Adrenal gland (tissue), 12 donors: ENCODE results near the gene SCAMP1. TPM values are rescaled to one million over a fixed set of nuclear protein-coding genes. Genes with fewer than 3 reads are reported as not detected.

Experiments
- DNase-seq, 7 donors: peaks; one replicate each; pipeline ENCODE4 v3.0.0-alpha.2; 2019 to 2020
- H3K27ac ChIP-seq, 5 donors: fragments of 200-600 bp; sonication (generic) in 4 of 5; 1 replicate in 3 of 5; 2 replicates in 2 of 5; pipeline versions ENCODE4 v1.5.1 to v1.8.0; 2016 to 2020; ENCODE audit warnings: mild to moderate bottlenecking in 1 of 5
- H3K27me3 ChIP-seq: fragments of 200-600 bp; 2 replicates; pipeline ENCODE4 v1.8.0; 2021
- H3K36me3 ChIP-seq, 2 donors: fragments of 200-600 bp; replicated peaks in 1 of 2; 1 replicate in 1 of 2; 2 replicates in 1 of 2; pipeline versions ENCODE4 v1.5.1 to v1.8.0; 2018 to 2022
- H3K4me1 ChIP-seq, 2 donors: fragments of 200-600 bp; replicated peaks in 1 of 2; 1 replicate in 1 of 2; 2 replicates in 1 of 2; pipeline versions ENCODE4 v1.5.1 to v1.8.0; 2018 to 2021
- H3K4me3 ChIP-seq, 4 donors: fragments of 200-600 bp; sonication (generic) in 3 of 4; one replicate each; pipeline ENCODE4 v1.5.1; 2016 to 2018
- H3K9me3 ChIP-seq, 3 donors: fragments of 200-600 bp; sonication (generic) in 1 of 3; replicated peaks in 1 of 3; 1 replicate in 2 of 3; 2 replicates in 1 of 3; pipeline versions ENCODE4 v1.5.1 to v1.8.0; 2016 to 2021
- CTCF ChIP-seq, 6 experiments: fragments of 450-650 bp in 4 of 6; fragments of 200-600 bp in 2 of 6; sonication (generic) in 1 of 6; IDR thresholded peaks; 1 replicate in 5 of 6; 2 replicates in 1 of 6; pipeline versions ENCODE4 v1.5.1 to v1.8.0; 2016 to 2021; ENCODE audit warnings: antibody characterized with exemption in 6 of 6, mild to moderate bottlenecking in 2 of 6, moderate library complexity in 1 of 6
- POLR2A ChIP-seq, 2 donors: fragments of 450-650 bp; IDR thresholded peaks; one replicate each; pipeline ENCODE4 v1.6.1; 2017; ENCODE audit warnings: antibody characterized with exemption in 2 of 2, mild to moderate bottlenecking in 2 of 2, moderate library complexity in 1 of 2
- WGBS, 4 donors: extraction: QIAGEN DNeasy Blood & Tissue Kit in 2 of 4; methylation state at CpG; one replicate each; pipeline versions ENCODE4 v1.1.5 to v1.1.7; 2013 to 2017; 5-methylcytosine and 5-hydroxymethylcytosine counted together
- intact Hi-C, 2 donors: fragments of 100-400 bp; cut with DNase I; formaldehyde crosslinking; loops; one replicate each; pipeline versions ENCODE4 v1.14.1 to v1.15.0; 2022 to 2023
- polyA plus RNA-seq, 3 donors: library from polyadenylated mRNA; stranded (reverse); fragments of 200-250 nt in 2 of 3; fragments of 350-450 nt in 1 of 3; fragmentation: Illumina TruSeq in 1 of 3; extraction: RNeasy Lipid Tissue Mini Kit (QIAGEN cat#74804) in 1 of 3; gene quantifications; one replicate each; pipeline ENCODE4 v1.2.3, GENCODE V29; 2013 to 2014
- total RNA-seq, 9 donors: library from RNA; depleted of rRNA in 4 of 9; stranded (reverse); fragments of >200 nt in 4 of 9; fragments of 120-200 nt in 1 of 9; fragmentation: NEBNext Ultra II Directional in 1 of 9; extraction: Animal tissue kit (Norgen Biotek cat#: 25700) in 1 of 9; gene quantifications; one replicate each; pipeline versions ENCODE4 v1.1.0 to v1.2.4, GENCODE V29; 2013 to 2023
- donor health status: healthy with polysubstance abuse.
- donor health status: Bipolar disorder and iron deficiency.
- donor health status: DM: yes; HTN: yes; CAD: no.
- donor health status: DM: no; HTN: no; CAD: no.
- donor health status: DM: no; HTN: no; CAD: no.
- donor health status: DM: yes; HTN: yes; CAD: no.

SCAMP1 gene
- total and polyA plus RNA-seq, 12 donors, result 5.6 to 40.2 (median 25.9) TPM

DNA sequence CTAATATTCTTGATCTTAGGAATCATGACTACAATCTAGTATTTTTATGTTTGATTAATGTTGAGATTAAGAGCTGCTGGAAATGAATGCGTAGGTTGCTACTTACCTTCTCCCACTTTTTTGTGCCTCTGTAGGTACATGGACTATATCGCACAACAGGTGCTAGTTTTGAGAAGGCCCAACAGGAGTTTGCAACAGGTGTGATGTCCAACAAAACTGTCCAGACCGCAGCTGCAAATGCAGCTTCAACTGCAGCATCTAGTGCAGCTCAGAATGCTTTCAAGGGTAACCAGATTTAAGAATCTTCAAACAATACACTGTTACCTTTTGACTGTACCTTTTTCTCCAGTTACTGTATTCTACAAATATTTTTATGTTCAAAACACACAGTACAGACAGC is 115.0 kb downstream of the SCAMP1 start:
- H3K9me3 ChIP-seq, result no peaks in the 10 kb centered on the region
- H3K27ac ChIP-seq, result no peak overlapping the region
- DNase-seq, result no peak
- no peak for TF ChIP-seq CTCF (IDR thresholded peaks at IDR 0.05)
- TF ChIP-seq POLR2A (IDR thresholded peaks at IDR 0.05), result no peak
- no peaks in the 10 kb centered on the region for H3K27me3 ChIP-seq
- H3K4me1 ChIP-seq, result no peaks in the 10 kb centered on the region
- 95 to 100% (median 97%) methylated on average over 3 of the region's 3 CpGs for WGBS, 4 donors
- intact Hi-C loops, result no loop called here
- H3K36me3 ChIP-seq, result no peaks in the 10 kb centered on the region
- H3K4me3 ChIP-seq, result no peak overlapping the region

DNA sequence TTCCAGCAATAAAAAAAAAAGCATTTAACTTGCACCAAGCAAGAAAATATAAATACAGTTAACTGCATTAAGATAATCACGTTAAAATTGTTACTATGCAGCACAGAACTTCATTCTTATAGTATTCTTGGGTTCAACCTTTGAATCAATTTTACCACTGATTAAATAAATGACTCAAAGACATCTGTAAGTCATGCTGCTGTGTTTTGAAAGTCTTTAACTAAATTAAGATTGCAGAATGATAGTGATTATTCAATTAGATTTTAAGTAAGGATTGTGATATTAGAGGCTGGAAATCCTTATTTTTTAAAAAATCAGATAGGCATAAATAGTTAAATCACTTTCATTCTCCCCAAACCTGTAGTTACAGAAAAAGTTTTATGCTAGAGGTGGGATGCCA is 116.4 kb downstream of the SCAMP1 start:
- no peak overlapping the region for H3K4me3 ChIP-seq
- H3K27me3 ChIP-seq, result no peaks in the 10 kb centered on the region
- intact Hi-C loops, result no loop called here
- H3K36me3 ChIP-seq, result no peaks in the 10 kb centered on the region
- H3K27ac ChIP-seq, result no peak overlapping the region
- no peaks in the 10 kb centered on the region for H3K9me3 ChIP-seq
- 86 to 97% (median 94%) methylated on average over 1 of the region's 1 CpG for WGBS, 4 donors
- no peaks in the 10 kb centered on the region for H3K4me1 ChIP-seq
- no peak for TF ChIP-seq POLR2A (IDR thresholded peaks at IDR 0.05)
- no peak for TF ChIP-seq CTCF (IDR thresholded peaks at IDR 0.05)
- no peak for DNase-seq

DNA sequence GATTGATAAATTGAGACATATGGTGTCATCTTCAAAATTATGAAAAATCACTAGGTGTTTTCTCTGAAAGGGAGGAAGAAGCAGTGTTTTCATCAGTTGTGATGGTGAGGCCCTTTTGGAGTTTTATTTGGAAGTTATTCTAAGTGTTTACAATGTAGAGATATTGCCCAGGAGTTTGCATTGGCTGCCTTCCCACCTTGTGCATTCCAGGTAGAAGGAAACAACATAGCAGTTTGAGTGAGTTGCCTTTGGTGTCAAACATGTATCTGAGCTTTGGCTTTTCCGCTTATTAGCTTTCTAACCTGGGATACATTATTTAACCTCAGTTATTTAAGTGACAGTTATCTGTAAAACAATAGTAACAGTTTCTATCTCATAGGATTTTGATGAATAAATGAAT is 122.5 kb downstream of the SCAMP1 start:
- peaks cover 0 to under 1% of the 10 kb centered on the region in 2 donors for H3K36me3 ChIP-seq
- no peaks in the 10 kb centered on the region for H3K9me3 ChIP-seq
- peaks cover 8 to 24% of the 10 kb centered on the region in 2 donors for H3K4me1 ChIP-seq
- DNase-seq, result no peak
- no peaks in the 10 kb centered on the region for H3K27me3 ChIP-seq
- TF ChIP-seq CTCF (IDR thresholded peaks at IDR 0.05) (no peak), POLR2A (IDR thresholded peaks at IDR 0.05) (no peak)
- intact Hi-C loops, result no loop called here
- no peak overlapping the region for H3K4me3 ChIP-seq
- H3K27ac ChIP-seq, result no peak overlapping the region
- WGBS, 4 donors, result 100% methylated on average over 1 of the region's 1 CpG

GRCh38 chr5:78483809-78484521 is 123.5 kb downstream of the SCAMP1 start:
- Histone ChIP-seq H3K4me3 (no peak overlapping the region), H3K27ac (peak overlapping the region in 2 of 5 donors; percentile 11 to 33), H3K36me3 (peaks cover 0 to 11% of the 10 kb centered on the region in 2 donors), H3K9me3 (no peaks in the 10 kb centered on the region), H3K4me1 (peaks cover 8 to 24% of the 10 kb centered on the region in 2 donors), H3K27me3 (no peaks in the 10 kb centered on the region)
- WGBS, 4 donors, result 67 to 83% (median 78%) methylated on average over 3 of the region's 3 CpGs
- intact Hi-C loops, result no loop called here
- DNase-seq, result peak in 3 of 7 donors; percentile 25 to 41 (median 40)
- TF ChIP-seq CTCF (IDR thresholded peaks at IDR 0.05) (no peak), POLR2A (IDR thresholded peaks at IDR 0.05) (no peak)
